Measurements from ENCODE around the gene DBX2. TPM values are rescaled to one million over a fixed set of nuclear protein-coding genes. Genes with fewer than 3 reads are reported as not detected.

Gene DBX2
- total RNA-seq, 1 experiment from 2014 or later: 0.35 TPM

DNA sequence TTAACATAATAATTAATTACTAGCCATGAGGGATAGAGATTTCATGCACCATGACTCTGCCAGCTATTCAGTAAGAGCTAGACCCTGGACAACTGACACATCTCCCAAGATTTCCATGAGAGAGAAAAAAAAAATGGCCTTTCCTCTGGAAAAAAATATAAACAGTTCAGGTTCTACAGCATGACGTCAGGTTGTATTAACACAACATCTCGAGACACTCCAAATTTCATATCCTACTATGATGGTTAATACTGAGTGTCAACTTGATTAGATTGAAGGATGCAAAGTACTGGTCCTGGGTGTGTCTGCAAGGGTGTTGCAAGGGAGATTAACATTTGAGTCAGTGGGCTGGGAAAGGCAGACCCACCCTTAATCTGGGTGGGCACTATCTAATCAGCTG lies 11.1 kb downstream of the DBX2 start:
- no peak overlapping the region for H3K27ac Mint-ChIP-seq
- POLR2A ChIA-PET: interaction anchor here (0.6 kb wide), 1 partner anchor 268 kb away, joined by 3 read pairs; no protein-coding TSS in a partner anchor
- no peak for DNase-seq (ENCODE audit: low spot score)
- no peak overlapping the region for H3K4me3 Mint-ChIP-seq
- no peaks in the 10 kb centered on the region for H3K27me3 Mint-ChIP-seq (ENCODE audit: low read depth)
- TF ChIP-seq ZNF416 (CRISPR knock-in tag; IDR thresholded peaks at IDR 0.05) (no peak), ZNF281 (CRISPR knock-in tag; IDR thresholded peaks at IDR 0.05) (no peak), HMGA2 (CRISPR knock-in tag; IDR thresholded peaks at IDR 0.05) (no peak), ZNF219 (CRISPR knock-in tag; IDR thresholded peaks at IDR 0.05; ENCODE audit: borderline replicate concordance) (no peak), EMX1 (CRISPR knock-in tag; IDR thresholded peaks at IDR 0.05) (no peak), ZMAT4 (CRISPR knock-in tag; IDR thresholded peaks at IDR 0.05) (no peak), MAX (CRISPR knock-in tag; IDR thresholded peaks at IDR 0.05) (no peak), RELA (CRISPR knock-in tag; IDR thresholded peaks at IDR 0.05; ENCODE audit: borderline replicate concordance) (no peak), ZNF317 (CRISPR knock-in tag; IDR thresholded peaks at IDR 0.05; ENCODE audit: borderline replicate concordance, low read depth) (no peak), ZNF671 (CRISPR knock-in tag; IDR thresholded peaks at IDR 0.05) (no peak), E2F4 (CRISPR knock-in tag; IDR thresholded peaks at IDR 0.05; ENCODE audit: borderline replicate concordance, low read depth) (no peak), SMAD3 (CRISPR knock-in tag; IDR thresholded peaks at IDR 0.05; ENCODE audit: borderline replicate concordance) (no peak)
- ATAC-seq: no peak
- CTCF ChIA-PET: interaction anchor here (1.2 kb wide), 1 partner anchor 91 kb away, joined by 3 read pairs; no protein-coding TSS in a partner anchor
- peaks cover 16% of the 10 kb centered on the region for H3K9me3 Mint-ChIP-seq
- H3K4me1 Mint-ChIP-seq: peaks cover 8% of the 10 kb centered on the region
- H3K36me3 Mint-ChIP-seq: peaks cover 3% of the 10 kb centered on the region; the same call in 1 of the 2 replicates

DNA sequence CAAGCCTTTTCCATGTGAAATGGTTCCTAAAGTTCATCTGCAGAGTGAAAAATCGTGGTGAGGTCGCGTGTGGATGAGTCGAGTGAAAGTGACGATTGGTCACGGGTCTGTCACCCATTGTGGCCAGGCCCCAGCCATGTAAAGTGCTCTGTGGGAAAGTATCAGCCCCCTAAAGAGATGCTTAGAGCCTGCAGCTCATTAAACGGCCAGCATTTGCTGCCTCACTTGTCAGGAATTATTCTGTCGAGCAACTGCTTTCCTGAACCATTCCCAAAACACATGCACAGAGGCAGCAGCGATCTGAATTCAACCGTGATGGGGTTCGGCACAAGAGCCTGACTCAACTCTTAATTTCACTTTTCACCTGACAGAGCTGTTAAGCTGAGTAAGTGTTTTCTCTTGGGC lies 16.0 kb downstream of the DBX2 start:
- POLR2A ChIA-PET: no interaction called here
- peak; percentile 46; the same call in 1 of the 2 replicates for ATAC-seq

More for the DNA sequence above, 16.0 kb downstream of the DBX2 start:
- Mint-ChIP-seq H3K27ac (no peak overlapping the region), H3K4me3 (no peak overlapping the region), H3K9me3 (peaks cover 6% of the 10 kb centered on the region), H3K4me1 (peaks cover 19% of the 10 kb centered on the region), H3K36me3 (peaks cover 2% of the 10 kb centered on the region; the same call in 1 of the 2 replicates), H3K27me3 (ENCODE audit: low read depth) (no peaks in the 10 kb centered on the region)
- DNase-seq (ENCODE audit: low spot score): no peak
- no peak for TF ChIP-seq NR1H2 (CRISPR knock-in tag; IDR thresholded peaks at IDR 0.05)
- TF ChIP-seq, protein P1, sequence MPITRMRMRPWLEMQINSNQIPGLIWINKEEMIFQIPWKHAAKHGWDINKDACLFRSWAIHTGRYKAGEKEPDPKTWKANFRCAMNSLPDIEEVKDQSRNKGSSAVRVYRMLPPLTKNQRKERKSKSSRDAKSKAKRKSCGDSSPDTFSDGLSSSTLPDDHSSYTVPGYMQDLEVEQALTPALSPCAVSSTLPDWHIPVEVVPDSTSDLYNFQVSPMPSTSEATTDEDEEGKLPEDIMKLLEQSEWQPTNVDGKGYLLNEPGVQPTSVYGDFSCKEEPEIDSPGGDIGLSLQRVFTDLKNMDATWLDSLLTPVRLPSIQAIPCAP (CRISPR knock-in tag; IDR thresholded peaks at IDR 0.05): no peak
- TF ChIP-seq ATF6 (CRISPR knock-in tag; IDR thresholded peaks at IDR 0.05): no peak
- no peak for TF ChIP-seq NFE2L1 (CRISPR knock-in tag; IDR thresholded peaks at IDR 0.05)
- TF ChIP-seq ETV6 (CRISPR knock-in tag; IDR thresholded peaks at IDR 0.05): no peak
- no peak for TF ChIP-seq PRDM15 (CRISPR knock-in tag; IDR thresholded peaks at IDR 0.05)
- TF ChIP-seq AR (CRISPR knock-in tag; IDR thresholded peaks at IDR 0.05): no peak
- no peak for TF ChIP-seq GTF2I (CRISPR knock-in tag; conservative IDR thresholded peaks at IDR 0.05)
- CTCF ChIA-PET: interaction anchor here (1.0 to 1.2 kb wide), 2 partner anchors 62 to 88 kb away, joined by 3 to 4 read pairs; no protein-coding TSS in a partner anchor
